ENCODE measurements around the gene CEBPA.

DNA sequence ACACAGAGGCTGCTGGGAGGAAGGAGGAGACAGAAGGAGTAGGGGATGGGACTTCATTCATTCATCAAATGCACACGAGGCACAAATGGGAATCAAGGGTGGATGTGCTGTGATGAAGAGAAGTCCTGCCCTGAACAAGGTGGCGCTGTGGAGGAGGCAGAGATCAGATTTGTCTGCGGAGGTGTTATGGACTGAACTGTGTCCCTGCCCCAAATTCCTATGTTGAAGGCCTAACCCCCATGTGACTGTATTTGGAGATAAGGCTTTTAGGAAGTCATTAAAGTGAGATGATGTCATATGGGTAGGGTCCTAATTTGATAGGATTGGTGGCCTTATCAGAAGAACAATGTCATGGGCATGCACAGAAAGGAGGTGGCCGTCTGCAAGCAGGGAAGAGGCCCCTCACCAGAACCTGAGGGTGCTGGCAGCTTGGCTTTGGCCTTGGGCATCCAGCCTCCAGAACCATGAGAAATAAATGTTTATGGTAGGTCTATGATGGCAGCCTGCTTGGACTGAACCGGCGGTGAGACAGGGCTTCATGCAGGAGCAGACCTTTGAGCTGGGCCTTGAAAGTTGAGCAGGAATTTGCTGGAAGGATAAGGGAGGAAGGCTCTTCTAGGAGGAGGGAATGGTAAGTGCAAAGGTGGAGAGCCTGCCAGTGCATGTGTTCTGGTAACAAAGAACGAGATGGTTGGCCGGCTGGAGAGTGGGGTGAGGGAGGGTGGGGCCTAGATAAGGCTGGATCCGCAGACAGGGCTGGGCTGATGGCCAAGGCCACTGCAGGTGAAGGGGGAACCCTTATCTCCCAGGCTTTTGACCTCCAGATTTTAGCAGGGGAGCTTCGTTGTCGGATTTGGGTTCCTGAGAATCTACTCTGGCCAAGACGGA, 2.7 kb upstream of the CEBPA start:
- TF ChIP-seq, protein P1, sequence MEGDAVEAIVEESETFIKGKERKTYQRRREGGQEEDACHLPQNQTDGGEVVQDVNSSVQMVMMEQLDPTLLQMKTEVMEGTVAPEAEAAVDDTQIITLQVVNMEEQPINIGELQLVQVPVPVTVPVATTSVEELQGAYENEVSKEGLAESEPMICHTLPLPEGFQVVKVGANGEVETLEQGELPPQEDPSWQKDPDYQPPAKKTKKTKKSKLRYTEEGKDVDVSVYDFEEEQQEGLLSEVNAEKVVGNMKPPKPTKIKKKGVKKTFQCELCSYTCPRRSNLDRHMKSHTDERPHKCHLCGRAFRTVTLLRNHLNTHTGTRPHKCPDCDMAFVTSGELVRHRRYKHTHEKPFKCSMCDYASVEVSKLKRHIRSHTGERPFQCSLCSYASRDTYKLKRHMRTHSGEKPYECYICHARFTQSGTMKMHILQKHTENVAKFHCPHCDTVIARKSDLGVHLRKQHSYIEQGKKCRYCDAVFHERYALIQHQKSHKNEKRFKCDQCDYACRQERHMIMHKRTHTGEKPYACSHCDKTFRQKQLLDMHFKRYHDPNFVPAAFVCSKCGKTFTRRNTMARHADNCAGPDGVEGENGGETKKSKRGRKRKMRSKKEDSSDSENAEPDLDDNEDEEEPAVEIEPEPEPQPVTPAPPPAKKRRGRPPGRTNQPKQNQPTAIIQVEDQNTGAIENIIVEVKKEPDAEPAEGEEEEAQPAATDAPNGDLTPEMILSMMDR (IDR thresholded peaks at IDR 0.05) = no peak
- no peak for TF ChIP-seq EZH2 (IDR thresholded peaks at IDR 0.05; ENCODE audit: borderline replicate concordance, insufficient read depth, low read depth, low read length, poor library complexity, severe bottlenecking)

Measured in B cell (primary cell).